Liver (tissue), 3 donors: ENCODE measurements around the gene DSCAM.

Experiments
- RXRA ChIP-seq, 2 donors: IDR thresholded peaks; 2 replicates each; pipeline ENCODE4 v1.6.1; 2017 to 2018; ENCODE audit warnings: antibody characterized with exemption in 2 of 2, mild to moderate bottlenecking in 1 of 2
- TF ChIP-seq, protein P1 (sequence below): fragments of 150-350 bp; IDR thresholded peaks from 2 replicates; pipeline ENCODE4 v1.5.1; 2017; ENCODE audit warnings: improper control_type of control experiment, low read depth, low read length; ENCODE audit not compliant: missing input control
- TF ChIP-seq, protein P2 (sequence below): IDR thresholded peaks from 2 replicates; pipeline ENCODE4 v1.6.1; 2016; ENCODE audit warnings: antibody characterized with exemption, mild to moderate bottlenecking
- donor health status: healthy.
- donor health status: healthy.

DNA sequence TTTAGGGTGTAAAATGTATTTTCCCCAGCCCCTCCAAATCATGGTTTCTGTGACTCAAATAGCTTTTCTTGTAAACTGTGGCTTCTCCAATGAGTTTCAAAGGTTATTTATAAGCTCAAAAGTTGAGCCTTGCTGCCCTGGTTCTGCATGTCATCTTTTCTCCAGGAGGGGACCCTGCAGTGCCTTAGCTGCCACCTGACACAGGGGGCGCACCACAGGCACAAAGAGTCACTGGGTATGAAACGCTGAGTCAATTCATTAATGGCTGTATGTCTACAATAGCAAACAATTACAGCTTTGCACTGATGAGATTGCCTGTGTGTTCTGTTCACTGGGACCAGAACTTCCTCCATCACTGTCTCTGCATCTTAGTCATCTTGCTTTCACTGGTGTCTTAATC lies 878.9 kb downstream of the DSCAM start:
- TF ChIP-seq, protein P1, sequence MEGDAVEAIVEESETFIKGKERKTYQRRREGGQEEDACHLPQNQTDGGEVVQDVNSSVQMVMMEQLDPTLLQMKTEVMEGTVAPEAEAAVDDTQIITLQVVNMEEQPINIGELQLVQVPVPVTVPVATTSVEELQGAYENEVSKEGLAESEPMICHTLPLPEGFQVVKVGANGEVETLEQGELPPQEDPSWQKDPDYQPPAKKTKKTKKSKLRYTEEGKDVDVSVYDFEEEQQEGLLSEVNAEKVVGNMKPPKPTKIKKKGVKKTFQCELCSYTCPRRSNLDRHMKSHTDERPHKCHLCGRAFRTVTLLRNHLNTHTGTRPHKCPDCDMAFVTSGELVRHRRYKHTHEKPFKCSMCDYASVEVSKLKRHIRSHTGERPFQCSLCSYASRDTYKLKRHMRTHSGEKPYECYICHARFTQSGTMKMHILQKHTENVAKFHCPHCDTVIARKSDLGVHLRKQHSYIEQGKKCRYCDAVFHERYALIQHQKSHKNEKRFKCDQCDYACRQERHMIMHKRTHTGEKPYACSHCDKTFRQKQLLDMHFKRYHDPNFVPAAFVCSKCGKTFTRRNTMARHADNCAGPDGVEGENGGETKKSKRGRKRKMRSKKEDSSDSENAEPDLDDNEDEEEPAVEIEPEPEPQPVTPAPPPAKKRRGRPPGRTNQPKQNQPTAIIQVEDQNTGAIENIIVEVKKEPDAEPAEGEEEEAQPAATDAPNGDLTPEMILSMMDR: no peak
- TF ChIP-seq, protein P2, sequence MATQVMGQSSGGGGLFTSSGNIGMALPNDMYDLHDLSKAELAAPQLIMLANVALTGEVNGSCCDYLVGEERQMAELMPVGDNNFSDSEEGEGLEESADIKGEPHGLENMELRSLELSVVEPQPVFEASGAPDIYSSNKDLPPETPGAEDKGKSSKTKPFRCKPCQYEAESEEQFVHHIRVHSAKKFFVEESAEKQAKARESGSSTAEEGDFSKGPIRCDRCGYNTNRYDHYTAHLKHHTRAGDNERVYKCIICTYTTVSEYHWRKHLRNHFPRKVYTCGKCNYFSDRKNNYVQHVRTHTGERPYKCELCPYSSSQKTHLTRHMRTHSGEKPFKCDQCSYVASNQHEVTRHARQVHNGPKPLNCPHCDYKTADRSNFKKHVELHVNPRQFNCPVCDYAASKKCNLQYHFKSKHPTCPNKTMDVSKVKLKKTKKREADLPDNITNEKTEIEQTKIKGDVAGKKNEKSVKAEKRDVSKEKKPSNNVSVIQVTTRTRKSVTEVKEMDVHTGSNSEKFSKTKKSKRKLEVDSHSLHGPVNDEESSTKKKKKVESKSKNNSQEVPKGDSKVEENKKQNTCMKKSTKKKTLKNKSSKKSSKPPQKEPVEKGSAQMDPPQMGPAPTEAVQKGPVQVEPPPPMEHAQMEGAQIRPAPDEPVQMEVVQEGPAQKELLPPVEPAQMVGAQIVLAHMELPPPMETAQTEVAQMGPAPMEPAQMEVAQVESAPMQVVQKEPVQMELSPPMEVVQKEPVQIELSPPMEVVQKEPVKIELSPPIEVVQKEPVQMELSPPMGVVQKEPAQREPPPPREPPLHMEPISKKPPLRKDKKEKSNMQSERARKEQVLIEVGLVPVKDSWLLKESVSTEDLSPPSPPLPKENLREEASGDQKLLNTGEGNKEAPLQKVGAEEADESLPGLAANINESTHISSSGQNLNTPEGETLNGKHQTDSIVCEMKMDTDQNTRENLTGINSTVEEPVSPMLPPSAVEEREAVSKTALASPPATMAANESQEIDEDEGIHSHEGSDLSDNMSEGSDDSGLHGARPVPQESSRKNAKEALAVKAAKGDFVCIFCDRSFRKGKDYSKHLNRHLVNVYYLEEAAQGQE: no peak
- no peak for TF ChIP-seq RXRA (IDR thresholded peaks at IDR 0.05)
